Eye (tissue), 1 donor: ENCODE results near the gene PRR16.
"Not testable (repeated sequence)": the region's sequence is repeated elsewhere in the genome, so short reads cannot be mapped to it uniquely, and the experiment has no call there.

ENCODE experiments used
- DNase-seq: peaks from one replicate; pipeline ENCODE4 v3.0.0-alpha.2; 2015

Gene PRR16

DNA sequence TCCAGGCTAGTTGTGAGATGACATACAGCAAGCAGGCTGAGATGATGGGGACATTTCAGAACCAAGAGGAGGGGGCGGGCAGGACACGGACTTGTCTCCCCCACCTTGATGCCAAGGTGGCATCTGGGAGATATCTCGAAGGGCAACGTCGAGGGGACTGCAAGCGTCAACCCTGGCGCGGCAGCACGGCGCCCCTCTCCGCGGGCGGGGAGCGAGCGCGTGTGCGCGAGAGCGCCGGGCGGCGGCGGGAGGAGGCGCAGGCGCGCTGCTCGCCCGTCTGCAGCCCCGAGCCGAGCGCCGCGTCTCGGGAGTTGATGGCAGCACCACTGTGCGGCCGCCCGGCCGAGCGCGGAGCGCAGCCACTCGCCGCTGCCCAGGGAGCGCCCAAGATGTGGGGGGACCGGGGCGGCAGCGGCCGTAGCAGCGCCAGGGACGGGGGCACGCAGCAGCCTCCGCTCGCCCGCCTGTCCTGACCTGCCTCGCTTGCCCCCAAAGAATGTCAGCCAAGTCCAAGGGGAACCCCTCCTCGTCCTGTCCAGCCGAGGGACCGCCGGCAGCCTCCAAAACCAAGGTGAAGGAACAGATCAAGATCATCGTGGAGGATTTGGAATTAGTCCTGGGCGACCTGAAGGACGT lies at the start of gene PRR16:
TSS of gene PRR16 (plus strand) at position 310 of the 636 bp plus-strand sequence.
- DNase-seq, result peak; percentile 88

DNA sequence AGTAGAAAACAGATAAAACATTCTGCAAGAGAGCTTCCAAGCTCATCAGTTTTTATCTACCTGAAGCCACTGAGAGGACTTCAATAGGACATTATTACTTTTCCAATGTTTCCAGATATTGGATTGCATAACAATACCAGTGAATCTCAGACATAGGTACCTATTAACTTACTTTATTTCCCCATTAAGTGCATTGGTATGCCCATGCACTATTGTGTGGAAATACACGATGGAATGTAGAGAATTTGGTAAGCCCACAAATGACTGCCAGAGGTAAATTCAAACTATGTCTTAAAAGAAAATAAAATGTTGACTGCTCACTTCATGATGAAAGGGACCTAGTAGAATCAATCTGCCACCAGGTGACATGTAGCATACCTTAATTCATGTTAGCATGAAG lies 48.1 kb upstream of the PRR16 start:
- DNase-seq, result no peak

DNA sequence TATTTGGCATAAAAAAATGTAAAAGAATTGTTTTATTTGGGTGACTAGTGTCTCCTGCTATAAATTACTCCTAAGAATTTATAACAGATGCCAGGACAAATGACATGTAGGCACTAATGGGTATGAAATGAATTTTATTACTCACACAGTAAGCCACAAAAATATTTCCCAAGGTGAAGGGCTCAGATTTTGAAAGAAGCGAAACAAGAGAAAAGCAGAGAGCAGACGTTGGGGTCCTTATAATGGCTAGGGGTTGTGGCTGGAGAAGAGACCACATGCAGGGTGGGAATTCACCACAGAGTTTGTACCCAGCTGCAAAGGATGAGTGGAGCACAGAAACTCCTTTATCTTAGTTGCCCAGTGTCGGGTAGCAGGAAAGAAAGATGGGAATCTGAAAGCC lies 45.0 kb upstream of the PRR16 start:
- DNase-seq, result no peak

- not testable (repeated sequence) for DNase-seq
Observed at GRCh38 chr5:120426633-120427275, 37.3 kb upstream of the PRR16 start.

DNA sequence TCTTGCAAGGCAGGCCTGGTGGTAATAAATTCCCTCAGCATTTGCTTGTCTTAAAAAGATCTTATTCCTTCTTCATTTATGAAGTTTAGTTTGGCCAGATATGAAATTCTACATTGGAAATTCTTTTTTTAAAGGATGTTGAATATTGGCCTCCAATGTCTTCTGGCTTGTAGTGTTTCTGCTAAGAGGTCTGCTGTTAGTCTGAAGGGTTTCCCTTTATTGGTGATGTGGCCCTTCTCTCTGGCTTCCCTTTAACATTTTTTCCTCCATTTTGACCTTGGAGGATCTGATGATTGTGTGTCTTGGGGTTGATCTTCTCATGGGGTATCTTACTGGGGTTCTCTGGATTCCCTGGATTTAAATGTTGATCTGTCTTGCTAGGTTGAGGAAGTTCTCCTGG lies 33.5 kb upstream of the PRR16 start:
- DNase-seq, result no peak

- DNase-seq, result no peak
Observed at GRCh38 chr5:120432861-120433260, 31.2 kb upstream of the PRR16 start.

DNA sequence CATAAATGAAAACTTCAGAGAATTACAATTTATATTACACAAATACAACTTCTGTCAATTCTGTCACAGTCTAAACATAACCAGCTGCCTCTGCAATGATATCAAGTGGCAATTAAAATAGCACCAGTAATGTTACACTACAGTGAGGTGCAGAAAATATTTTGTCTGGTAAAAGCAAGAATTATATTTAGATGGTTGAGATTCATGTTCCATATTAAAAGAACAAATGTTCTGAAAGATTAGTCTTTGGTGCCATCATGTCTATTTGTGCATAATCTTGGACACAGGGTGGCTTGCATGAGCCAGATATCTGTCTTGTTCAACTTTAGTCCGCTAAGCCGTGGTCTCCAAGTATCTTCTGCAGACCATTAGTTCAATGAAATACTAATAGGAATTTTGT lies 29.0 kb upstream of the PRR16 start:
- DNase-seq, result no peak

DNA sequence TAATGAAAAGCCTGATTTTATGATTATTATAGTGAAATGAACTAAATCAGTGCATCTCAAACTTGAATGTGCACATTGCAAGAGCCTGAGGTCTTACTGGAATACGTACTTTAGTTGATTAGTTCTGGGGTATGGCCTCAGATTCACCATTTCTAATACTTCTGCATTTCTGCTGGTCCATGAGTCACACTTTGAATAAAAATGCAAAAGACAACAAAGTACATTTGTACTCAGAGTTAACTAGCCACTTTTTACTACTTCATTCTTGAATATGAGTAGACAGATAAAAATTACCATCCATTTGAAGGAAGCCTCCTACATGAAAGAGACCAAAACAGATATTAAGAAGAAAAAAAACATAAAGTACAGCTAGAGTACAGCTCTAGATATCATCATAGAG lies 27.1 kb upstream of the PRR16 start:
- no peak for DNase-seq

- no peak for DNase-seq
Observed at GRCh38 chr5:120442694-120443093, 21.4 kb upstream of the PRR16 start.

DNA sequence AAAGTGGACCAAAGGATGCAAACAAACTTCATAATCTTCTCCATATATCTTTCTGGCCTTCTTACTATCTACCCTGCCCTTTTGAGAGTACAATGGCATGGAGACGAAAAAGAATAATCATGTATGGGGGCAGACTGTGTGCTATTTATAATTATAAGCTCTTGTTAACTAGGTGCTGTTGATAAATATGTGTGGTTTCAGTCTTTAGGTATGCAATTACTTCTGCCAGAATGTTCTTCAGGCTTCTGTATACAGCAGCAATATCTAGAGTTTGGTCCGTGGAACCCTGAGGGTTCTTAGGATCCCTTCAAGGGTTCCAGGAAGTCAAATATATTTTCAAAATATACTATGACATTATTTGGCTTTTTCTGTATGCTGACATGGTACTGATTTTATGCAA lies 20.5 kb upstream of the PRR16 start:
- DNase-seq, result no peak

DNA sequence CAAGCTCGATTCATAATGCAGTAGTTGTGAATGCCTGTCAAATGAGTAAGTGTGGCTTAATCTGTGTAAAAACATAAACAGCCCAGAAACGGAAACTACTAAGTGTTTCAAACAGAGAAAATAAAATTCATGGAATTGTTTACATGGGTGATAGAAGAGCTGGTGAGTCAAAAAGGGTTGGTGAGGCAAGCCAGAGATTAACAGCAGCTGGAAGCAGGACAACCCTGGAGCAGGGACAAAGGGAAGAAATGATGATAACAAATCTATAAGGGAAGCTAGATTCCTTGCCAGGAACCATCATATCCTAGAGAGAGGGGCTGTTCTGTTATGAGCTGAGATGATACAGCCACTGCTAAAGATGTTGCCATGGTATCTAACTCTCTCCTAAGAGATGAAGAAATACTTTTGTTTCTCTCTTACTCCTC lies 18.0 kb upstream of the PRR16 start:
- DNase-seq, result peak; percentile 31

- DNase-seq, result peak; percentile 41
Observed at GRCh38 chr5:120446901-120447300, 17.2 kb upstream of the PRR16 start.

DNA sequence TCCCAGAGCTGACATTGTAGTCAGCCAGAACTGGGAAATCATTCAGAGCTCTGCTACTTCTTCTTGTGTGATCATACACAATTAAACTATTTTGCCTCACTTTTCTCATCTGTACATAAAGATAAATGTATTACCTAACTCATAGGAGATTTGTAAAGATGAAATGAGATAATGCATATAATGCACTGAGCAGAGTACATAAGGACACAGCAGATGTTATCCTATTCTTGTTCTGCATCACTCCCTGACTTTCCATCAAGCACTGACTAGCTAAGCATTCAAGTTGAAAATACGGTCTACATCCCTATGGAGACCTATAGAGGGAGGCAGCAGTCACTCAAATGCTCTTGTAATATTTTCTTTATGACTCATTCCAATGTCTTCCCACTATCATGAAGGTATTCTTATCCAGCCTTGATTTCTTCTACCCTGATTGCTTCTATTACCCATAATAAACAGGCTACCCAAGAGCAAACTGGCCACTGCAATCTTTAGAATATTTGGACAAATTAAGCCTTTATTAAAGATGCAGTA lies 16.3 kb upstream of the PRR16 start:
- no peak for DNase-seq

GRCh38 chr5:120449501-120449900 lies 14.6 kb upstream of the PRR16 start:
- DNase-seq, result no peak

DNA sequence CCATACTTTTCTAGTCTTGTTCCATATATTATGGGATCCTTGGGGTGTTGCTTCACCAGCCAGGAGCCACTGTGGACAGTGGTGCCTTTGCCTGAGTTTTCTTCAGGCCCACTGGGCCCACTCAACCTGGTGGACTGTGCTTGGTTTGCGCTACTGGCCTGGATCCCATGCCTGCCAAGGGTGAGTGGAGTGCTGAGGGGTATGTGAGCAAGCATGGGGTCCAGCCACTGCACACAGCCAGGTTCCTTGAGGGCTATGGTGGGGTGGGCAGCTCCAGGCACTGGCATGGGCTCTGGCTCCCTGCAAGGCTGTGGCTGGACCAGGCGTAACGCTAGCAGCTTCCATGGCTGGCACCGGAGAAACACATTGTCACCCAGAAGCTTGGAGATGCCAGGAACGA lies 13.2 kb upstream of the PRR16 start:
- DNase-seq, result no peak

- DNase-seq, result no peak
Observed at GRCh38 chr5:120451445-120451844, 12.7 kb upstream of the PRR16 start.

DNA sequence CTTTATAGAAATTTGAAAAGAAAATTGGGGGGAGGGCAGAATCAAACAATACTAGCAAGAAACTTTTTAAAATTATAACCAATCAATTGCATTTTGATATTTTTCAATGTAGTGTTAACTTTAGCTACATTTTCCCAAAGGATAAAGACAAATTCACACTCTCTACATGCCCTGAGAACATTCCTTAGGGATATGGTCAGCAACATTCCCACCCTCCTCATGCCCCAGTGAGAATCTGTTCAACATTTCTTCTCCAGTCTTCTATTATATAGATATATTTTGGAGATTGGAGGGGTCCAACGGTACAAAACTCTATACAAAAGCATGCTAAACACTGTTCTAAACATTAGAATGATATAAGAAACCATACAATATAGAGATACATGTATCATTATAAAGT lies 11.6 kb upstream of the PRR16 start:
- DNase-seq, result no peak

- DNase-seq, result peak; percentile 56
Observed at GRCh38 chr5:120454094-120454798, 9.9 kb upstream of the PRR16 start.

DNA sequence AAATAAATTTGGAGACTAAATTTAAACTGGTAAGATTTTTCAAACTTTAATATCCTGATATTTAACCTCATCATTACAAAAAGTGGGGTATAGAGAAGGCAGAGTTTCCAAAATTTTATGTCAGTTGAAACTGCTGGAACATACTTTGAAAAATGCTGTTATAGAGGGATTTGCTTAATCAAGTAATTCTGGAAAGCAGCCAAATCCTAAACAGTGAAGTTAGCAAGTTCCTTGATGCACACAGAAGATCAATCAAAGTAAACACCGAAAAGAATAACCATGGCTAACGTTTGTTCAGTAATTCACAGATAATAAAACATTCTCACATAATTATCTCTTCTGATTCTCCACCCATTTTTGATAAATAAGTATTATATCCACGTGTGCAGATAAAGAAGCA lies 8.1 kb upstream of the PRR16 start:
- DNase-seq, result no peak

DNA sequence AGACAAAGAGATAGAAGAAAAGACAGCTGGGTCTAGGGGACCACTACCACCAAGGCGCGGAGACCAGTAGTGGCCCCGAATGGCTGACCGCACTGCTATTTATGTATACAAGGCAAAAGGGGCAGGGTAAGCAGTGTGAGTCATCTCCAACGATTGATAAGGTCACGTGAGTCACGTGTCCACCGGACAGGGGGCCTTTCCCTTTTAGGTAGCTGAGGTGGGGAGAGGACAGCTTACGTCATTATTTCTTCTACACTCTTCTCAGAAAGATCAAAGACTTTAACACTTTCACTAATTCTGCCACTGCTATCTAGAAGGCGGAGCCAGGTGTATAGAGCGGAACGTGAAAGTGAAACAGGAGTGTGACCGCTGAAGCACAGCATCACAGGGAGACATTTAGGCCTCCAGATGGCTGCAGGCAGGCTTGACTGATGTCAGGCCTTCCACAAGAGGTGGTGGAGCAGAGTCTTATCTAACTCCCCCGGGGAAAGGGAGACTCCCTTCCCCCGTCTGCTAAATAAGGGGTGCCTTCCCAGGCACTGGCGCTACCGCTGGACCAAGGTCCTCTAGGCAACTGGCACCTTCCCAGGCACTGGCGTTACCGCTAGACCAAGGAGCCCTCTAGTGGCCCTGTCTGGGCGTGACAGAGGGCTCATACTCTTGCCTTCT lies 6.1 kb upstream of the PRR16 start:
- peak; percentile 43 for DNase-seq

DNA sequence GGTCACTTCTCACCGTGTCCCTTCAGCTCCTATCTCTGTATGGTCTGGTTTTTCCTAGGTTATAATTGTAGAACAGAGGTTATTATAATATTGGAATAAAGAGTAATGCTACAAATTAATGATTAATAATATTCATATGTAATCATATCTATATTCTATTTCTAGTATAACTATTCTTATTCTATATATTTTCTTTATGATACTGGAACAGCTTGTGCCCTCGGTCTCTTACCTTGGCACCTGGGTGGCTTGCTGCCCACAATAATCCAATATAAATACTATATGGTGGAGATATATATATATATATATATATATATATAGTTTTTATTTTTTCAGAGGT lies 5.6 kb upstream of the PRR16 start:
- not testable (repeated sequence) for DNase-seq

- no peak for DNase-seq
Observed at GRCh38 chr5:120461251-120461650, 2.8 kb upstream of the PRR16 start.

DNA sequence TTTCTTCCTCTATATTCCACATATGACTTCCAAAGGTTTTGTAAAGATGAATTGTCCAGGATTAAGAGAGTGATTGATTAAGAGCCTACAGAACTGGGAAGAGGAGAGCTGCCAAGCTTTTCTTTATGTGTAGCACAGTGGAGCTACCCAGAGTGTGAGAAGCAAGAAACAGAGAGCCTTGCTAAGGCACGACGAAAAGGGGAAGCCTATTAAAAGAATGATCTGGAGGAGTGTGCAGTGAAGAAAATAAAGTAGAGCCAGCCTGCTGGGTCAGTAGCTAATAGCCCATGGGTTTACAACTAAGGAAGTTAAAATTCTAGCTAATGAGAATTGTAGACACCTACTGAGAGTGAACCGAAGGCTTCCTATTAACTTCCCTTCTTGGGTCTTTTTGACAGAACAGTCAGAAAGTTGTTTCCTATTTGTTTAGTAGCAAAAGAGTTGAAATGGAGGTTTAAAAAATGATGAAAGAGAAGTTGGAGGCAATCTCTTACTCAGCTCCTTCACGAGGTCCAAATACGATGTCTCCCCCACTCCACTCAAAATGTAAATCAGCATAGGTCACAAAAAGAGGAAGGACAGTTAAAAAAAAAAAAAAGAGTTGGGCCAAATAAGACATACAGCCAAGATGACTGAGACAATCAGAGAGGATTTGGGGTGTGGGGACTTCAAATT lies 957 bp upstream of the PRR16 start:
- peak; percentile 30 for DNase-seq
